KOPT-K1 (cell line): ENCODE results near the gene TENM4.

Source experiments
- H3K27ac ChIP-seq: fragments of 200-600 bp; sonication (generic); 2 replicates; pipeline ENCODE4 v1.5.1; 2016; ENCODE audit warnings: antibody characterized with exemption, mild to moderate bottlenecking, low read depth, low read length; ENCODE audit not compliant: poor library complexity, severe bottlenecking
- H3K36me3 ChIP-seq: fragments of 200-600 bp; sonication (generic); 2 replicates; pipeline ENCODE4 v1.5.1; 2017; ENCODE audit warnings: antibody characterized with exemption, mild to moderate bottlenecking, low read length, moderate library complexity; ENCODE audit not compliant: insufficient read depth
- H3K9me3 ChIP-seq: fragments of 200-600 bp; sonication (generic); 2 replicates; pipeline ENCODE4 v1.5.1; 2017; ENCODE audit warnings: antibody characterized with exemption, low read length, mild to moderate bottlenecking; ENCODE audit not compliant: insufficient read depth, poor library complexity, severe bottlenecking

Gene TENM4

GRCh38 chr11:79219186-79220045 lies 221.4 kb downstream of the TENM4 start:
- H3K36me3 ChIP-seq, result no peaks in the 10 kb centered on the region
- no peak overlapping the region for H3K27ac ChIP-seq
- H3K9me3 ChIP-seq, result no peaks in the 10 kb centered on the region

- no peak overlapping the region for H3K27ac ChIP-seq
- H3K9me3 ChIP-seq, result no peaks in the 10 kb centered on the region
- no peaks in the 10 kb centered on the region for H3K36me3 ChIP-seq
Observed at GRCh38 chr11:79212741-79213190, 228.1 kb downstream of the TENM4 start.

GRCh38 chr11:79209540-79210266 lies 231.1 kb downstream of the TENM4 start:
- H3K9me3 ChIP-seq, result no peaks in the 10 kb centered on the region
- no peak overlapping the region for H3K27ac ChIP-seq
- no peaks in the 10 kb centered on the region for H3K36me3 ChIP-seq

GRCh38 chr11:79208126-79208525 lies 232.7 kb downstream of the TENM4 start:
- Histone ChIP-seq H3K36me3 (no peaks in the 10 kb centered on the region), H3K9me3 (no peaks in the 10 kb centered on the region), H3K27ac (no peak overlapping the region)

GRCh38 chr11:79206951-79207350 lies 233.9 kb downstream of the TENM4 start:
- Histone ChIP-seq H3K27ac (no peak overlapping the region), H3K9me3 (no peaks in the 10 kb centered on the region), H3K36me3 (no peaks in the 10 kb centered on the region)

GRCh38 chr11:79205786-79206185 lies 235.0 kb downstream of the TENM4 start:
- H3K9me3 ChIP-seq, result no peaks in the 10 kb centered on the region
- H3K36me3 ChIP-seq, result no peaks in the 10 kb centered on the region
- no peak overlapping the region for H3K27ac ChIP-seq

- Histone ChIP-seq H3K27ac (no peak overlapping the region), H3K36me3 (no peaks in the 10 kb centered on the region), H3K9me3 (no peaks in the 10 kb centered on the region)
Observed at GRCh38 chr11:79201677-79202347, 239.0 kb downstream of the TENM4 start.

- no peaks in the 10 kb centered on the region for H3K36me3 ChIP-seq
- H3K27ac ChIP-seq, result no peak overlapping the region
- no peaks in the 10 kb centered on the region for H3K9me3 ChIP-seq
Observed at GRCh38 chr11:79200398-79201070, 240.3 kb downstream of the TENM4 start.

- Histone ChIP-seq H3K36me3 (no peaks in the 10 kb centered on the region), H3K9me3 (no peaks in the 10 kb centered on the region), H3K27ac (no peak overlapping the region)
Observed at GRCh38 chr11:79199729-79200354, 241.0 kb downstream of the TENM4 start.

GRCh38 chr11:79198898-79199250 lies 242.0 kb downstream of the TENM4 start:
- Histone ChIP-seq H3K9me3 (no peaks in the 10 kb centered on the region), H3K27ac (no peak overlapping the region), H3K36me3 (no peaks in the 10 kb centered on the region)

GRCh38 chr11:79198203-79198897 lies 242.5 kb downstream of the TENM4 start:
- Histone ChIP-seq H3K9me3 (no peaks in the 10 kb centered on the region), H3K27ac (no peak overlapping the region), H3K36me3 (no peaks in the 10 kb centered on the region)

- Histone ChIP-seq H3K9me3 (no peaks in the 10 kb centered on the region), H3K27ac (no peak overlapping the region), H3K36me3 (no peaks in the 10 kb centered on the region)
Observed at GRCh38 chr11:79196950-79197349, 243.9 kb downstream of the TENM4 start.

- no peaks in the 10 kb centered on the region for H3K36me3 ChIP-seq
- H3K9me3 ChIP-seq, result no peaks in the 10 kb centered on the region
- H3K27ac ChIP-seq, result no peak overlapping the region
Observed at GRCh38 chr11:79195209-79195608, 245.6 kb downstream of the TENM4 start.

GRCh38 chr11:79193663-79194310 lies 247.0 kb downstream of the TENM4 start:
- no peaks in the 10 kb centered on the region for H3K36me3 ChIP-seq
- no peaks in the 10 kb centered on the region for H3K9me3 ChIP-seq
- H3K27ac ChIP-seq, result no peak overlapping the region
